HepG2 (cell line): ENCODE measurements around the gene CFAP54. TPM values are rescaled to one million over a fixed set of nuclear protein-coding genes. Genes with fewer than 3 reads are reported as not detected.

Experiments
- ATAC-seq: fragments of 200-7000 bp; cut with Tn5 transposase; 3 replicates; pipeline ENCODE4 v1.9.1; 2020; ENCODE audit warnings: mild to moderate bottlenecking, moderate library complexity
- BruUV-seq: library from RNA; stranded (reverse); fragments of 400-500 nt; replicated peaks from 2 replicates; lab custom pipeline; 2021; lab: Mats Ljungman, UMichigan
- CTCF ChIA-PET: fragments of 300-600 bp; formaldehyde crosslinking; extraction: SDS; loops from one replicate; lab custom pipeline; 2021; ENCODE audit warnings: low total read pairs, inconsistent platforms, low intra/inter-chr PET ratio; lab: Yijun Ruan, JAX
- POLR2A ChIA-PET: fragments of 350-600 bp; sonication (Branson Sonifier 250); formaldehyde crosslinking; loops from one replicate; lab custom pipeline; 2020; ENCODE audit warnings: antibody characterized with exemption, inconsistent platforms; lab: Yijun Ruan, JAX
- DNase-seq: peaks from one replicate; pipeline ENCODE4 v3.0.0-alpha.2; 2015; ENCODE audit warnings: low spot score
- FAIRE-seq: peaks from 3 replicates; lab custom pipeline; 2011; peaks lifted over from hg19 to GRCh38; lab: Jason Lieb, UNC
- H2AFZ ChIP-seq: one replicate; pipeline ENCODE4 v1.6.1; 2011; ENCODE audit warnings: low read length, inconsistent platforms
- H3K27ac ChIP-seq: fragments of 300-600 bp; 3 replicates; pipeline ENCODE4 v1.8.0; 2011; ENCODE audit warnings: mixed run types, mild to moderate bottlenecking, mixed read lengths, low read length, inconsistent platforms; ENCODE audit not compliant: insufficient read depth; ENCODE audit errors: extremely low read length
- H3K27me3 ChIP-seq, 2 experiments: fragments of 200-600 bp in 1 of 2; 2 replicates in 1 of 2; 3 replicates in 1 of 2; pipeline versions ENCODE4 v1.6.0 to v1.8.0; 2011; ENCODE audit warnings: low read length in 2 of 2, mild to moderate bottlenecking in 2 of 2, moderate library complexity in 2 of 2, inconsistent platforms in 1 of 2; ENCODE audit not compliant: insufficient read depth in 2 of 2, control insufficient read depth in 1 of 2
- H3K36me3 ChIP-seq, 2 experiments: fragments of 200-600 bp in 1 of 2; replicated peaks in 1 of 2; 2 replicates in 1 of 2; 3 replicates in 1 of 2; pipeline versions ENCODE4 v1.5.1 to v1.8.0; 2011; ENCODE audit warnings: low read length in 2 of 2, inconsistent platforms in 1 of 2; ENCODE audit not compliant: insufficient read depth in 2 of 2, control insufficient read depth in 1 of 2
- H3K4me1 ChIP-seq: 2 replicates; pipeline ENCODE4 v1.5.1; 2012; ENCODE audit warnings: low read length, inconsistent platforms; ENCODE audit not compliant: insufficient read depth
- H3K4me2 ChIP-seq: 2 replicates; pipeline ENCODE4 v1.6.0; 2011; ENCODE audit warnings: low read depth, low read length, inconsistent platforms
- H3K4me3 ChIP-seq, 3 experiments: fragments of 200-600 bp in 1 of 3; sonication (generic), shearing (Covaris generic) in 1 of 3; replicated peaks in 1 of 3; 2 replicates each; pipeline ENCODE4 v1.5.1; 2011 to 2016; ENCODE audit warnings: low read length in 3 of 3, inconsistent platforms in 2 of 3, low read depth in 2 of 3, mild to moderate bottlenecking in 2 of 3, control low read depth in 1 of 3, mixed read lengths in 1 of 3; ENCODE audit not compliant: insufficient read depth in 1 of 3
- H3K79me2 ChIP-seq: one replicate; pipeline ENCODE4 v1.6.1; 2011; ENCODE audit warnings: low read length, inconsistent platforms; ENCODE audit not compliant: insufficient read depth
- H3K9ac ChIP-seq: 2 replicates; pipeline ENCODE4 v1.6.0; 2011; ENCODE audit warnings: mild to moderate bottlenecking, low read depth, low read length, inconsistent platforms; ENCODE audit not compliant: insufficient read depth
- H3K9me3 ChIP-seq: 2 replicates; pipeline ENCODE4 v1.5.1; 2012; ENCODE audit warnings: mild to moderate bottlenecking, low read length
- H4K20me1 ChIP-seq: 2 replicates; pipeline ENCODE4 v1.6.0; 2011; ENCODE audit warnings: inconsistent platforms, mild to moderate bottlenecking, low read length, moderate library complexity; ENCODE audit not compliant: insufficient read depth
- FOXK1 ChIP-seq: sonication (generic); formaldehyde crosslinking; IDR thresholded peaks from 2 replicates; pipeline ENCODE4 v1.4.0; 2020; ENCODE audit warnings: low read depth, missing genetic modification reagents, borderline replicate concordance
- HDAC2 ChIP-seq: sonication (generic); formaldehyde crosslinking; IDR thresholded peaks from 2 replicates; pipeline ENCODE4 v1.4.0; 2020; ENCODE audit warnings: missing genetic modification reagents
- MAFF ChIP-seq: IDR thresholded peaks from 2 replicates; pipeline ENCODE4 v1.6.1; 2011; ENCODE audit warnings: low read depth, low read length, improper control_type of control experiment
- ZNF205 ChIP-seq: IDR thresholded peaks from 2 replicates; pipeline ENCODE4 v1.6.1; 2018; ENCODE audit warnings: missing biosample characterization, missing genetic modification reagents
- ZNF451 ChIP-seq: sonication (generic); formaldehyde crosslinking; IDR thresholded peaks from 2 replicates; pipeline ENCODE4 v1.5.0; 2020; ENCODE audit warnings: mild to moderate bottlenecking, missing genetic modification reagents
- ZNF552 ChIP-seq: sonication (generic); formaldehyde crosslinking; IDR thresholded peaks from 2 replicates; pipeline ENCODE4 v1.9.0; 2022; ENCODE audit warnings: missing genetic modification reagents, mild to moderate bottlenecking, borderline replicate concordance
- ZNF724P ChIP-seq: sonication (generic); formaldehyde crosslinking; IDR thresholded peaks from 2 replicates; pipeline ENCODE4 v1.8.0; 2022; ENCODE audit warnings: missing genetic modification reagents, borderline replicate concordance
- WGBS: methylation state at CpG from one replicate; pipeline ENCODE4 v1.1.6; 2017; ENCODE audit warnings: low lambda C conversion rate; 5-methylcytosine and 5-hydroxymethylcytosine counted together
- in situ Hi-C: cut with HindIII; loops from 2 replicates; pipeline ENCODE4 v1.10.0; 2017; ENCODE audit warnings: low pct_unique_long_range_greater_than_20kb; ENCODE audit not compliant: extremely low pct_ligation_motif_present
- intact Hi-C: fragments of 100-400 bp; cut with micrococcal nuclease; formaldehyde crosslinking; loops from one replicate; pipeline ENCODE4 v1.10.0; 2022; ENCODE audit not compliant: unreplicated experiment
- polyA plus RNA-seq, 8 experiments: library from polyadenylated mRNA; depleted of rRNA in 3 of 8; stranded (reverse) in 7 of 8; unstranded in 1 of 8; fragments of >200 nt; fragmentation: Illumina TruSeq in 4 of 8; extraction: Trizol in 4 of 8; gene quantifications; 2 replicates each; pipeline versions ENCODE4 v1.2.1 to v1.2.3, GENCODE V29; 2011 to 2016; ENCODE audit warnings: low read depth in 4 of 8, missing spikeins in 1 of 8, mixed read lengths in 1 of 8; ENCODE audit not compliant: insufficient read depth in 1 of 8
- total RNA-seq, 5 experiments: library from RNA; depleted of rRNA; stranded (reverse); fragments of >200 nt; fragmentation: Illumina TruSeq; extraction: Trizol; gene quantifications; 2 replicates each; pipeline ENCODE4 v1.2.3, GENCODE V29; 2016; ENCODE audit warnings: low read depth in 1 of 5
- TF ChIP-seq, protein P1 (sequence below): sonication (generic); formaldehyde crosslinking; IDR thresholded peaks from 2 replicates; pipeline ENCODE4 v1.5.0; 2020; ENCODE audit warnings: missing genetic modification reagents, mild to moderate bottlenecking, borderline replicate concordance
- TF ChIP-seq, protein P2 (sequence below): sonication (generic); formaldehyde crosslinking; IDR thresholded peaks from 2 replicates; pipeline ENCODE4 v1.8.0; 2022; ENCODE audit warnings: missing genetic modification reagents, low read depth, mild to moderate bottlenecking, borderline replicate concordance

The CFAP54 gene
- total and polyA plus RNA-seq, 2 of the 13 experiments (the other 11 are each of a cell fraction or from before 2014, with no cell fraction given): not detected

DNA sequence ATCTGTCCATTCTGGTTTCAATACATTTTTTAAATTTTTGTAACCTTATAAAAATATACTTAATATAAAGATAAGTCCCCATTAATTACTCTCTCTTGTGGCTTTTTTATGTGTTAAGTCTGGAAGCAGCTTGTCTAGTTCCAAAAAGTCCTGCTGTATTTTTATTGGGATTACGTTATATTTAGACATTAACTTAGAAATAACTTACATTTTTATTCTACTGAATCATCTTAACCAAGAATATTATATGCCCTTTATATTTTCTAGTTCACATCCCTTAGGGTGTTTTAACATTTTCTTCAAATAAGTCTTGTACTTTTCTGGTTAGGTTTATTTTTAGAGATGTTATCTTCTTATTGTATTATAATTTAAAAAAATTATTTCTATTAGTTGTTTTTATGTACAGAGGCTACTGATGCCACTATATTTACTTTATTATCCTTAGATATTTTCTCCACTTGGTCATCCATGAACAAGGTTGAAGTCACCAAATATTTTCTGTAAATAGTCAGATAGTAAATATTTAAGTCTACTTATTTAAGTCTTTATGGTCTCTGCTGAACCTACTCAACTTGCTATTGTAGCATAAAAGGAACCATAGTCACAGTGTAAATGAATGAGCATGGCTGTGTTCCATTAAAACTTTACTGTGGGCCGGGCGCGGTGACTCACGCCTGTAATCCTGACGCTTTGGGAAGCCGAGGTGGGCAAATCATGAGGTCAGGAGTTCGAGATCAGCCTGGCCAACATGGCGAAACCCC lies 285.3 kb downstream of the CFAP54 start:
- no peak for FAIRE-seq
- Histone ChIP-seq H3K9ac (no peak overlapping the region), H3K4me2 (no peak overlapping the region), H3K4me3 (no peak overlapping the region), H3K9me3 (no peaks in the 10 kb centered on the region), H3K4me1 (no peaks in the 10 kb centered on the region), H4K20me1 (no peaks in the 10 kb centered on the region), H3K27me3 (no peaks in the 10 kb centered on the region), H3K79me2 (no peaks in the 10 kb centered on the region), H2AFZ (no peak overlapping the region), H3K27ac (no peak overlapping the region), H3K36me3 (no peaks in the 10 kb centered on the region)
- ATAC-seq: no peak
- in situ Hi-C loops: no loop called here
- ChIA-PET CTCF (no interaction called here), POLR2A (no interaction called here)
- intact Hi-C loops: no loop called here
- DNase-seq: no peak
- WGBS: 57% methylated on average over 9 of the region's 9 CpGs
- BruUV-seq: no TSS peak
- TF ChIP-seq, protein P1, sequence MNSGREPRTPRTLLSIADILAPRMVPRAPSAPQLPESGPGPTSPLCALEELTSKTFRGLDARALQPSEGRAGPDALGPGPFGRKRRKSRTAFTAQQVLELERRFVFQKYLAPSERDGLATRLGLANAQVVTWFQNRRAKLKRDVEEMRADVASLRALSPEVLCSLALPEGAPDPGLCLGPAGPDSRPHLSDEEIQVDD (CRISPR knock-in tag): no peak
- no peak for TF ChIP-seq ZNF724P
- TF ChIP-seq, protein P2, sequence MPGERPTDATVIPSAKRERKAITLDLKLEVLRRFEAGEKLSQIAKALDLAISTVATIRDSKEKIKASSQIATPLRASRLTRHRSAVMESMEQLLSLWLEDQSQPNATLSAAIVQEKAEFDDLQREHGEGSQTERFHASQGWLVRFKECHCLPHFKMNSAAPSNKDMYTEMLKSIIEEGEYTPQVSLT: no peak
- TF ChIP-seq ZNF205 (CRISPR knock-in tag): no peak
- TF ChIP-seq FOXK1: no peak
- no peak for TF ChIP-seq HDAC2 (CRISPR knock-in tag)
- TF ChIP-seq ZNF451 (CRISPR knock-in tag): no peak
- no peak for TF ChIP-seq ZNF552 (CRISPR knock-in tag)
- no peak for TF ChIP-seq MAFF
